ENCODE results near the gene BAD. TPM values are rescaled to one million over a fixed set of nuclear protein-coding genes. Genes with fewer than 3 reads are reported as not detected.

BAD gene
- total and polyA plus RNA-seq, 2 of the 13 experiments (the other 11 are each of a cell fraction or from before 2014, with no cell fraction given): 17.9 to 28.5 TPM

GRCh38 chr11:64316672-64317324 lies 32.3 kb upstream of the BAD start (continued):
- TF ChIP-seq, protein P1, sequence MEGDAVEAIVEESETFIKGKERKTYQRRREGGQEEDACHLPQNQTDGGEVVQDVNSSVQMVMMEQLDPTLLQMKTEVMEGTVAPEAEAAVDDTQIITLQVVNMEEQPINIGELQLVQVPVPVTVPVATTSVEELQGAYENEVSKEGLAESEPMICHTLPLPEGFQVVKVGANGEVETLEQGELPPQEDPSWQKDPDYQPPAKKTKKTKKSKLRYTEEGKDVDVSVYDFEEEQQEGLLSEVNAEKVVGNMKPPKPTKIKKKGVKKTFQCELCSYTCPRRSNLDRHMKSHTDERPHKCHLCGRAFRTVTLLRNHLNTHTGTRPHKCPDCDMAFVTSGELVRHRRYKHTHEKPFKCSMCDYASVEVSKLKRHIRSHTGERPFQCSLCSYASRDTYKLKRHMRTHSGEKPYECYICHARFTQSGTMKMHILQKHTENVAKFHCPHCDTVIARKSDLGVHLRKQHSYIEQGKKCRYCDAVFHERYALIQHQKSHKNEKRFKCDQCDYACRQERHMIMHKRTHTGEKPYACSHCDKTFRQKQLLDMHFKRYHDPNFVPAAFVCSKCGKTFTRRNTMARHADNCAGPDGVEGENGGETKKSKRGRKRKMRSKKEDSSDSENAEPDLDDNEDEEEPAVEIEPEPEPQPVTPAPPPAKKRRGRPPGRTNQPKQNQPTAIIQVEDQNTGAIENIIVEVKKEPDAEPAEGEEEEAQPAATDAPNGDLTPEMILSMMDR (CRISPR knock-in tag; IDR thresholded peaks at IDR 0.05): peak; percentile 19; the same call in 1 of the 2 replicates
- TF ChIP-seq ZNF615 (CRISPR knock-in tag; IDR thresholded peaks at IDR 0.05; ENCODE audit: borderline replicate concordance) (no peak), SIX4 (CRISPR knock-in tag; IDR thresholded peaks at IDR 0.05) (no peak), RBFOX2 (IDR thresholded peaks at IDR 0.05; ENCODE audit: low read depth, low read length) (no peak), AKAP8 (CRISPR knock-in tag; IDR thresholded peaks at IDR 0.05) (peak; percentile 85), ZBTB10 (CRISPR knock-in tag; IDR thresholded peaks at IDR 0.05; ENCODE audit: borderline replicate concordance) (0 out of 2 replicates have a peak, but pooled peaks have one; percentile 48), HOXA5 (CRISPR knock-in tag; IDR thresholded peaks at IDR 0.05) (0 out of 2 replicates have a peak, but pooled peaks have one; percentile 11), ZNF263 (CRISPR knock-in tag; IDR thresholded peaks at IDR 0.05) (peak; percentile 11; the same call in 1 of the 2 replicates), PAX8 (CRISPR knock-in tag; IDR thresholded peaks at IDR 0.05; ENCODE audit: borderline replicate concordance) (no peak), SOX6 (IDR thresholded peaks at IDR 0.05) (no peak), SOX6 (CRISPR knock-in tag; IDR thresholded peaks at IDR 0.05) (no peak), ISL2 (CRISPR knock-in tag; IDR thresholded peaks at IDR 0.05) (no peak), ZNF441 (CRISPR knock-in tag; IDR thresholded peaks at IDR 0.05; ENCODE audit: borderline replicate concordance) (0 out of 2 replicates have a peak, but pooled peaks have one; percentile 12), ZNF3 (CRISPR knock-in tag; IDR thresholded peaks at IDR 0.05) (0 out of 2 replicates have a peak, but pooled peaks have one; percentile 18), ZNF350 (CRISPR knock-in tag; IDR thresholded peaks at IDR 0.05; ENCODE audit: borderline replicate concordance, low read depth) (no peak; the same call in 1 of the 2 replicates), TFDP1 (CRISPR knock-in tag; IDR thresholded peaks at IDR 0.05; ENCODE audit: borderline replicate concordance) (no peak), JARID2 (CRISPR knock-in tag; IDR thresholded peaks at IDR 0.05; ENCODE audit: insufficient replicate concordance) (no peak), FOXJ3 (CRISPR knock-in tag; IDR thresholded peaks at IDR 0.05; ENCODE audit: borderline replicate concordance) (no peak), ZBTB42 (CRISPR knock-in tag; IDR thresholded peaks at IDR 0.05) (no peak)
- TF ChIP-seq, protein P2, sequence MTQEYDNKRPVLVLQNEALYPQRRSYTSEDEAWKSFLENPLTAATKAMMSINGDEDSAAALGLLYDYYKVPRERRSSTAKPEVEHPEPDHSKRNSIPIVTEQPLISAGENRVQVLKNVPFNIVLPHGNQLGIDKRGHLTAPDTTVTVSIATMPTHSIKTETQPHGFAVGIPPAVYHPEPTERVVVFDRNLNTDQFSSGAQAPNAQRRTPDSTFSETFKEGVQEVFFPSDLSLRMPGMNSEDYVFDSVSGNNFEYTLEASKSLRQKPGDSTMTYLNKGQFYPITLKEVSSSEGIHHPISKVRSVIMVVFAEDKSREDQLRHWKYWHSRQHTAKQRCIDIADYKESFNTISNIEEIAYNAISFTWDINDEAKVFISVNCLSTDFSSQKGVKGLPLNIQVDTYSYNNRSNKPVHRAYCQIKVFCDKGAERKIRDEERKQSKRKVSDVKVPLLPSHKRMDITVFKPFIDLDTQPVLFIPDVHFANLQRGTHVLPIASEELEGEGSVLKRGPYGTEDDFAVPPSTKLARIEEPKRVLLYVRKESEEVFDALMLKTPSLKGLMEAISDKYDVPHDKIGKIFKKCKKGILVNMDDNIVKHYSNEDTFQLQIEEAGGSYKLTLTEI (CRISPR knock-in tag; conservative IDR thresholded peaks at IDR 0.05): no peak
